GM19463 (cell line): Measurements from ENCODE around the gene TMEM63B.
"Not testable (repeated sequence)": the region's sequence is repeated elsewhere in the genome, so short reads cannot be mapped to it uniquely, and the experiment has no call there.

Experiments
- ATAC-seq: cut with Tn5 transposase; IDR thresholded peaks from one replicate; pipeline ENCODE4 v1.9.1; 2021; ENCODE audit warnings: mild to moderate bottlenecking, moderate library complexity; ENCODE audit not compliant: unreplicated experiment

Gene TMEM63B

DNA sequence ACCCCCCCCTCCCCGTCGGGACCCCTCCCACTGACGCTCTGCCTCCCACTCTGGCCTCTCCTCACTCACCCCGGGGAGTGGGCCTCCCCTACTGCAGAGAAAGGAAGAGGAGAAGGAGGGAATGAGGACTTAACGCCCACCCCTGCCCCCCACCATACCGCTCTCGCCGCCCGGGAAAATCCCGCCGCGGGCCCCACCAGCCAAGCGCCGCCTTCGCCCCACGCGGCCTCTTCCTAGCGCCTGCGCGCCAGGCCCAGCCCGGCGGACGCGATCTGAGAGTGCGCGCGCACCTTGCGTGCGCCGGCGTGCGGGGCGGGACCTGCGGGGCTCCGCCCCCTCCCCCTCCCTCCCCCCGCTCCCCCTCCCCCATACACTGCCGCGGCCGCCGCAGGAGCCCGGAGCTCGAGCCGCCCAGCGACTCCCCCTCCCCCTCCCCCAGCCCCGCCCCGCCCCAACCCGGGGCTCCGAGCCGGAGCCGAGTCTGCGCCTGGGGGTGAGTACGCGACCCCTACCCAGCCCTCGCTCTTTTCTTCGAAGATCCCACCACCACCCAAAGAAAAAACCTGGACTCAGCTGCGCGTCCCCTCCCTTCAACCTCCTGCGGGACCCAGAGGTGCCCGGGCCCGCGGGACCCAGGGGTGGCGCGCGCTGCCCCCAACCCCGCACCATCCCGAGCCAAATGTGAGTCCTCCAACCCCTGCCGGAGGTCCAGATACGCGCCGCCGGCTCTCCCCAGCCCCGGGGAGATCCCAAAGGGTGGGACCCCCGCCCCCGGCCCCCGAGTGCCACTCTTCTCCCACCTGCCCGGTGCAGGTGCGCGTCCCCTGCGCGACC, at the start of gene TMEM63B, which contains the start of gene MRPL14:
TMEM63B (plus strand) TSS at position 369 of the 834 bp plus-strand sequence. CDS start 7,031 bp downstream, outside the sequence.
MRPL14 (minus strand) TSS at position 267 of the 834 bp plus-strand sequence. CDS start 10,841 bp downstream, outside the sequence.
- ATAC-seq: peak; percentile 64

DNA sequence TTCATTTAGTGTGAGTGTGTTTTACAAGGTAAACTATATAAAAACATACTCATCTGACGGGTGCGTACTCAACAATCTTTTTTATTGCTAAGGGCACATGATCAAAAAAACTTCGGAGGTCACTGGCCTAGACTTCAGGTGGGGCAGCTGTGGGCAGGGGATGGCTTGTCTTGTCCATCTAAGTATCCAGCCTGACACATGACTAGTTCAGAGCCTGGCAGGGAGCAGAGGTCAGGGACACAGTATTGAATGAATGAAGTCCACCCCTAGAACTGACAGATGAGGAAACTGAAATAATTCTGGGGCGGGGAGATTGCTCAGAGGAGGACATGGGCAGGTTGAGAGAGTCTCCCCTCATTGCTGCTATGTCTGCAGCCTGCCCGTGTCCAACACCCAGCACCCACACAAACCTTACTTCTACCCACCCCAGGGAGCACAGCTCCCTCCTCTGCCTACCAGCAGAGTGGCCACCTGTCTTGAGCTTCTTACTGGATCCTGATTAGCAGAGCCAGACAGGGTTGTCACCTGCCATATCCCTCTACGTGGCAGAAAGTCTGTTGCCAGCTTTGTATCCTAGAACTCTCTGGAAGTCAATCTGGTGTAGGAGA, 49.0 kb upstream of the TMEM63B start:
- no peak for ATAC-seq

DNA sequence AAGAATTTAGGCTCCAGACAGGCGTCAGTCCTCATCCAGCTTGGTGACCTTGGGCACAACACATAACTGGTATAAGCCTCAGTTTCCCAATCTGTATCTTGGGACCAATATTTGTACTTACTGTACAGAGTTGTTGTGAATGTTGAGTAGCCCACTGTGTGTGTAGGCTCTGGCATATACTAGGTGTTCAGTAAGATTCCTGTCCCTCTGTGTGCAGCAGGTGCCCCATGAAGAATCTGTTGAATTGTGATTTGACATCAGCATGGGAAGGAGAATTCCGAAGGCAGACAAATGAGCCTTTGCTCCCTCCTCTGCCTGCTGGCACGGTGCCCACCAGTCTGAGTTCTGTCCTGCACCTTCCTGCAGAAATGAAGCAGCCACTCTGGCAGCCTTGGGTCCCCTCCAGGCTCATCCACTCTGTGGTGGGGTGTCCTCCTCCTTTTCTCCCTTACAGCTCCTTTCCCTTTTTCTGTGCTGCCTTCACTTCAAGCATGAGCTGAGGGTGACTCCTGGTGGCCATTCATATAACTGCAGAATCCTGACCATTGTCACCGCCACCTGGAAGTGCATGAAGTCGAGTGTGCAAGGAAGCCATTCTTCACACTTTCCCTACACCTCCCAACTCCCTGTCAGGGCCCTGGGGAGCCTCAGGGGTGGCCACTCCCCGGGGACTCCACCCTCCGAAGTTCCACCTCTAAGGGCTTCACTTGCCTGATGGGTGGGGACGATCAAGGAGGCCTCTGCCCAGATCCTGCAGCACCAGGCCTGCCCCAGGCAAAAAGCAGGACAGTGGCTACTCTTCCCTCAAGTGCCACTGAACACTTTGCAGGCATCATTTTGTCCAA, 48.3 kb upstream of the TMEM63B start:
- no peak for ATAC-seq

DNA sequence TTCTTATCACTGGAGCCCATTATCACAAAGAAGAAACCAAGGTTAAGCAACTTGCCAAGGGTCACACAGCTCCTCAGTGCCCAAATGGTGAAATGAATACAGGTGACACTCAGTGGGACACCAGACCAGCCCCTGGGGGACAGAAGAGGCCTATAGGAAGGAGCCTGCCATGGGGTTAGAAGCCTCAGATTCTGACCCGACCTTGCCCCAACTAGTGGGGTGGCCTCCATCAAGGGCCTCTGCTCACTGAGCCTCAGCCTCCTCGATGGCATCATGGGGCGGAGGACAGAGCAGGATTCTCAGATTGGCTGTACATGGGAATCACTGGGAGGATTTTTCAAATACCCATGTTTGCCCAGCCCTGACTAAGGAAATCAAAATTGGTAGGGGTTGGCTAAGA, 47.7 kb upstream of the TMEM63B start:
- no peak for ATAC-seq

DNA sequence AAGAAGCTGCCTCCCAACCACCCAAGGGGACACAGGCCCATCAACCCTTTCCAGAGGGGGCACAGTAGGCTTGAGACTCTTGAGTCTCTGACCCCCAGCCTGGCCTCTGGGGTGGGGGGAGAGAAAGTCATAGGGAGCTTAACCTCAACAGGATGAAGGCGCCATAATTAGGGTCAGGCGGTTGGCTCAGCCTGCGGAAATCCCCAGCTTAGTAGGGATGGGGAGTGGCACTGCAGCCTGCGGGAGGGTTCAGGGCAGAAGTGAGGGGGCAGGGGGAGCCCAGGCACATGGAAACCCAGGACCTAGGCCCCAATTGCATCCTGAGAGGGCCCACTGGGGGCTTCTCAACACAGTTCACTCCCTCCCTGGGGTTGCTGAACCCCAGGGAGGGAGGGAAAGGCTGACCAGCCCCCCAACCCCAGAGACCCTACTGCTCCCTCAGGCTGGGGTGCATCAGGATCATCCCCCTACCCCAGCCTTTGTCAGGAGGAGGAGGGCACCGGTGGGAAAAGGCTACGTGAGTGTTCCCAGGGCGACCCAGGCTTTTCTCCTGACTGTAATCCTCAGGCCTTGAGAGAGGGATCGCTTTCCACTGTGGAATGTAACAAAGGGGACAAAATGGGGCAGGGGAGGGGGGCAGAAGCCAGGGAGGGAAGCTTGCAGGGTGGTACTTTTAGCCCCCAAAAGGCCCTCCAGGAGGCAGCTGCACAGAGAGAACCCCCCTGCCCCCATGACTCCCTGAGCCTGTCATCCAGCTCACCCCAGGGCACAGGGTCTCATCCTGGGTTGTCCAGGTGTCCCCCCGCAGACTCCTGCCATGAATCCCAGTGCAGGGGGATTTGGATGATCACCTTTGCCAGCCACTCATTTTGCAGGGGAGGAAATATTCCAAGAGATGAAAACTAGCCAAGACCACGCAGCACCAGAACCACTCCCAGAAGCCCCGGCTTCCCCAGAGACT, 46.5 kb upstream of the TMEM63B start:
- ATAC-seq: no peak

DNA sequence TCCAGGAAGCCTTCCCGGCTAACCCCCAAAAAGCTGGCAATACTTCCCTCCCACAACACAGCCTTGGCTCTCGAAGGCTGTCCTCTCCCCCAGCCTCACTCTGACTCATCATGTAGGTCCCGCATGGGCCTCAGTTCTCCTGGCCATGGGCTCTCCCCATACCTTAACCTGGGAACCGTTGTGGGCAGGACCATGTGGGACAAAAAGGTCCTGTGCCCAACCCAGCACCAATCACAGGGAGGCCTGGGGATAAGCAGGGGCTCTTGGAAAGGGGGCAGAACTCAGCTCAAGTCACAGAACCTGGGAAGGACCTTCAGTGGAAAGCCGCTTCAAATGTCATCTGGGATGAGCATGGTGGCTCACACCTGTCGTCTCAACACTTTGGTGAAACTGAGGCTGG, 45.6 kb upstream of the TMEM63B start:
- no peak for ATAC-seq

DNA sequence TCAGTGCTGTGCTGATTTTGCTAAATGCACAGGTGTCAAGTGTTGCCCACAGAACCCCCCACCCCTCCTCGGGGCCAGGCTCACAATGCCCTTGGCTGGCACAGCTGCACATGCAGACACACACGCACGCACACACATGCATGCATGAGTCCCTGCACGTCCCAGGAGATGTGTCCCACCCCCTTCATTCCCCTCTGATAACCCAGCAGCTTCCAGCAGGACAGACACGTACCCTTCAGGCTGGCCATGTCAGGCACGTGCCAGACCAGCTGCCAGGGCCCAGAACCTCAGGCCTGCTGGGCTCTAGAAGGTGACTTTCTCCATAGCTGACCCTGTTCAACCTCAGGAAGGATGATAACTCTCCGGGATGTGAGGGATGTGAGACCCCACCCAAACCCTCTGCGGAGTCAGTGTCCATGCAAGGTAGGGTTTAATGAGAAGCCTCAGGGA, 44.5 kb upstream of the TMEM63B start:
- ATAC-seq: no peak

DNA sequence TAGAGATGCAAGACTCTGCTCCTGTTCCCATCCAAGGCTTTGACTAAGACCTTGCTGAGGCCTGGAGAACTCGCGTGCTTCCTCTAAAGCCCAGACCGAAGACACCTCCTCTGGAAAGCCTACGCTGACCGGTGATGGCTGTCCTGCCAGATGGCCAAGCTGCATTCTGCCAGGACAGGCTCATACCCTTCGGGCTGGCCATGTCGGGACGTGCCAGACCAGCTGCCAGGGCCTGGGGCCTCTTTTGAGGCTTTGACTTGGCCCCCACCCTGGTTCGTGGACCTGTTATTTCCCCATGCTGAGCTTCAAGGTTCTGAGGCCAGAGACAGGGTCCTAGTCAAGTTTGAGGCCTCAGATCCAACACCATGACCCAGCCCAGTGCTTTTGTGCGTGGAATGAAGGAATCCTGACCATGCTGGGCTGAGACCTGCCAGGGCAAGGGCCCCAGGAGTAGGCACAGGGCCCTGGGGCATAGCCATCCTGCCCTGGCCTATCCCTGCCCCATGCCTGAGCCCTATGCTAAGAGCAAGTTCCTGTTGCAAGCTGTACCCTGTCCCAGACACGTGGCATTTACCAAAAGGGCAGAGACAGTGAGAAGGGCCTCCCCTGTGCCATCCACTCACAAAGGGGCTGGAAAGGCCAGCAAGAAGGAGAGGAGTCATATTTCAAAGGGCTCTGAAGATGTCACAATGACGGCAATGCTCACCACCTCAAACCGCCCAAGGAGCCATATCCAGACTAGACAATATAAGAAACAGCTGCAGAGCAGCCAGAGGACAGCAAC, 42.9 kb upstream of the TMEM63B start:
- ATAC-seq: no peak

DNA sequence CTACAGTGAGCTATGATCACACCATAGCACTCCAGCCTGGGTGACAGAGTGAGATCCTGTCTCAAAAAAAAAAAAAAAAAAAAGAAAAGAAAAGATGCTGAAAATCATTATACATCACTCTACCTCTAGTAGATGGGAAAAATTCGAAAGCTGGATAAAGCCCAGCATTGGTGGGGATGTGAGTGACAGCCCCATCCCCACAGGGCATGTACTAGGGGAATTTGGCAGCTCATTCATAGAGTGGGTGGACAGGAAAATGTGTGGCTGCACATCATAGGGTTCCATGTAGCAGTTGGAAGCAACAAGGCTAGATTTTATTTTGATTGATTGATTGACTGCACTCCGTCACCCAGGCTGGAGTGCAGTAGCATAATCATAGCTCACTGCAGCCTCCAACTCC, 42.1 kb upstream of the TMEM63B start:
- ATAC-seq: no peak

DNA sequence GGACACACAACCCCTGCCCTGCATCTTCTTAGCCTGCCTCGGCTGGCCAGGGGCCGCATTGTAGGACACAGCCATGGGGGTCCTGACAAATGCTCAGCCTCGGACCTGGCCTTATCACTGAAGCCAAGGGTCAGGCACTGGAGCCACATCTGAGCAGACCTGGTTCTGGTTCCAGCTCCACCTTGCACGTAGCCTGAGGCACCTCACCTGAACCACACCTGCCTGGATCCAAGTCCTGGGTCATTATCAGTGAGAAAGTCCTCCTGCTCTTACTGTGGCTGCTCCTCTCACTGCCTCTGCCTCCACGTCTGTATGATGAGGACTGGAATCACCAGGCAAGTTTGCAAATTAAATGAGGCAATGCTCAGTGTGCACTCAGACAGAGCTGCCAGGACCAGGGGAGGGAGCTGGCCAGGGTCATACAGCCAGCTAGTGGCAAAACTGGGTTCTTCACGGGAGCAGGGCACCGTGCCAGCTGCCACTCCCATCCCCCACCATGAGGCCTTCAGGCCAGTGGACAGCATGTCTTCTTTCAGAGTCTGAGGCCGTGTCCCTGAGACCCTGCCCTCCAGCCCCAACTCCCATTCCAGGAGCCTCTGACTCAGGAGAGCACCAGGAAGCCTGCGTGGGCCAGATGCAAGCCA, 40.3 kb upstream of the TMEM63B start:
- ATAC-seq: no peak

DNA sequence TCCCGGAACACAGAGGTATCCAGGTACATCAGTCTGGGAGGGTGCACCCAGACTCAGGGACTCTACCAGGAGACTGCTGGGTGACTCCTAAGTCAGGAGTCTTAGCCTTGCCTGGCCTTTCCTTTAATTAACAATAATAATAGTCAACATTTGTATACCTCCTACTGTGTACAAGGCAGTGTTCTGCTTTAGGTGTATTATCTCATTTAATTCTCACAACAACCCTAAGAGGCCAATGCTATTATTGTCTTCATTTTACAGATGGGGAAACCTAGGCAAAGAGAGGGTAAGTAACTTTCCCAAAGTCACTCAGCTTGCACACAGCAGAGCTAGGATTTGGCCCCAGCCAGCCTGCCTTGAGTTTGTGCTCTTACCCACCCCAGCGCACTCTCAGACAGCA, 39.7 kb upstream of the TMEM63B start:
- ATAC-seq: no peak

DNA sequence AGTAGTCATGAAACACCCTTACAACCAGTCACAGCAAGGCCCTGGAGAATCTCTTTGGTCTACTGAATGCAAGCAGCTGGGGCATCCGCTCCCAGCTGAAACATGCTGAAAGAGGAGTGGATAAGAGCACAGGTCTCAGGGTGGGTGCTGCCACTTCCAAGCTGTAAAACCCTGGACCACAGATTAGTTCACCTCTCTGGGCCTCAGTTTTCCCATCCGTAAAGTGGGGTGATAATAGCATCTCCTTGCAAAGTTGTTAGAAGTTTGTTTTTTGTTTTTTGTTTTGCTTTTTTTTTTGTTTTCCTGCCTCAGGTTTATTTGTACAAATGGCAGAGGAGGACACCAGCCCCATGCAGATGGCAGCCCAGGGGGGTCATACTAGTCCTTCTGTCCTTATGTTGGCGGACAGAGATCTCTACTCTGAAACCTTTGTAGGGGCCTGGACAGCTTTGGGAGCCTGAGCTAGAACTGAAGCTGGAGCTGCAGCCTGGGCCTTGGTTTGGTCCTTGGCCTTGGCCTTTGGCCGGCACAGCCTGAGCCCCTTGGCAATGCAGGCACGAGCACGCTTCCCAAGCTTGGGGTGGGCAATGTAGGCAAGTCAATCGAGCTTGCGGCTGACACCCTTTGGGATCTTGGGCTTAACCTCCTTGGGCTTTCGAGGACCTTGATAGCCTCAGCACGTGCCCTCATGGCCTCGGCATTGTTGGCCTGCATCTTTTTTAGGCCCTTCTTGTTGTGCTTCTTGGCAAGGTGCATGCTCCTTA, 38.3 kb upstream of the TMEM63B start:
- ATAC-seq: no peak

DNA sequence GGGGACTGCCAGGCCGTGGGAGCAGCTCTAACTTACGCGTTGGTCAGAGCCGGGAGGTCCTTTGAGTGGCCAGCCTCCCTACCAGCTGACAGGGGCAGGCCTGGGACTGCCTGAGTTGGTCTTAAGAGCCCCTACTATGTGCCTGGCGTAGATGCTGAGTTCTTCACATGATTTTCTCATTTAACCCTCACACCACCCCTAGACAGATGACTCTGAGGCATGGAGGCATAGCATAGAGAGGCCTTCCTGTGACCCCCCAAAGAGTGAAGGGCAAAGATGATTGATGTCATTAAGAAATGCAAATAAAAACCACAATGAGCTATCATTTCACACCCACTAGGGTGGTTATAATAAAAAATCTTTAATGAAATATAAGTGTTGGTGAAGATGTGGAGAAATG, 36.9 kb upstream of the TMEM63B start:
- ATAC-seq: no peak

DNA sequence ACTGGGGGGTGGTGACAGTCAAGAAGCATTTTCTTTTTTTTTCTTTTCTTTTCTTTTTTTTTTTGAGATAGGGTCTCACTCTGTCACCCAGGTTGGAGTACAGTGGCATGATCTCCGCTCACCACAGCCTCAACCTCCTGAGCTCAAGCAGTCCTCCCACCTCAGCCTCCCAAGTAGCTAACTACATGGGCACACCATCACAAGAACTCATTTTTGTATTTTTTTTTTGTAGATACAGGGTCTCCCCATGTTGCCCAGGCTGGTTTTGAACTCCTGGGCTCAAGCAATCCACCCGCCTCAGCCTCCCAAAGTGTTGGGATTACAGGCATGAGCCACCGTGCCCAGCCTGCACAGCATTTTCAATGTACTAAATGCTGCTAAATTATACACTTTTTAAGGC, 36.0 kb upstream of the TMEM63B start:
- ATAC-seq: not testable (repeated sequence)

DNA sequence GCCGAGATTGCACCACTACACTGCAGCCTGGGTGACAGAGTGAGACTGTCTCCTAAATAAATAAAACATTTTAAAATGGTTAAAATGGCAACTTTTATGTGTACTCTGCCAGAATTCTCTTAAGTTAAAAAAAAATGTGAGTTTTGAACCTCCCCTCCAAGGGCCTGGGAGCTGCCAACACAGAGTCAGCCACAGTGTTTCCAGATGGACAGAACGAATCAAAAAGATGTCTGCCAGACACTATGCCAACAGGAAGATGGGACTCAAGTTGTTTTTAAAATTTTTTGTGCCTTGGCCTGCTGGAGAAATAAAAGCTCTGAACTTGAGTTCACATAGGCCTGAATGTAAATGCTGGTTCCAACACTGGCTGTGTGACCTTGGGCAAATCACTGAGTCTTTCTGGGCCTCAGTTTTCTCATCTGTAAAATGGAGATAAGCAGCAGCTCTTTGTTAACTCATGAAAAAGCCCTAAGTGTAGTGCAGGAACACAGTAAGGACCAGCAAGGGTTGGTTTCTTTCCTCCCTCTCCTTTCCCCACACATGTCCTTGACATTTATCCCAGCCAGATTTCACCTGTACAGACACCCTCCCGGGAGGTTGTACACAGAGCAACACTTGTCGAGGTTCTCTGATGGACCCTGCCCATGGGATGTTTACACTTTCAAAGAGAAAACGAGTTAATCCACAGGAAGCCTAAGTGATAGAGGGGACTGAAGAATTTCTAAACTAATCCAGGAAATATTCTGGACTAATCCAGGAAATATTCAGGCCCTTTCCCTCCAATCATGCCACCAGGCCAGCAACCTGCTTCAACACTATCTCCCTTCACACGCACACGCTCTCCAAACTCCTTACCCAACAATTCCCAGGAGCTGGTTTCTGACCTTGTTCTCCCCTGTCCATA, 35.1 kb upstream of the TMEM63B start:
- no peak for ATAC-seq

DNA sequence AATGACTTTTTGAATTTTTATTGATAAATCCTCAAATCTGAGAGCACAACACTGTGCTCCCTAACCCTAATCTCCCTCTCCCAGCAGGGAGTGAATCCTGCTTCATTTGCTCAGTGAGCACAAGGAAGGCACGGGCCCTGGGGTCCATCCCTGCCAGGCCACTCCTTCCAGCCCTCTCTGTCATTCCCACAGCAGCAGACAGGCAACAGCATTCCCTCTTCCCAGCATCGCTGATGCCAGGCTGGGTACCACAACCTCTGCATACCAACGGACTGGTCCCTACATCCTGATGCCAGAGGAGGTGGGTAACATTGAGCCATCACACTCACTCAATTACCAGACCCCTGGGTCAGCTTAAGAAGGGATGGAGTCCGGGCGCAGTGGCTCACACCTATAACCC, 34.3 kb upstream of the TMEM63B start:
- no peak for ATAC-seq

DNA sequence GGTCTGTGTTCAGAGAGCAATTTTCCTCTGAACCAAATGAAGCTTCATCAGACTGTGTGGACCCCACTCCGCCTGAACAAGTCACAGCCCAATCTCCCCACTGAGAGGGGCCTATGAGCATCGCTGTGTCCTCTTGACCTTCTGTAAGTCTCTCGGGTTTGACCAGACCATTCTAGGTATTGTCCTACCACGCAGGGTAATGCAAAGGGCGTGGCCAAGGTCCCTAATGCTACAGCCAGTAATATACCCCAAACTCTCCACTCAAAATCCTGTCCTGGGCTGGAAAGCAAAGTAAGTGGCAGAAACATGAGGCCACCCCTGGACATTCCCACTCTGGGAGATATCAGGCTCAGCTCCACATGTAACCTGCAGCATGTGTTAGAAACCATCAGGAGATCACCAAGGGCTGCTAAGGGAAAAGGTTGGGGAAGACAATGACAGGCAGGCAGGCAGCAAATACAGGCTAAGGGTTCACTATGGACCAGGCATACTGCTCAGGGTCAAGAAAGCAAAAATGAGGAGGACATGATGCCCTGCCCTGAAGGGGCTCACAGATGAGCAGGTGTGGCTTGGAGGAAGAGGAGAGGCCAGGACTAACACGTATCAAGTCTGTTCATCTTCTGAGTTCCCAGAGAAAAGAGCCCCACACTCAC, 33.5 kb upstream of the TMEM63B start:
- no peak for ATAC-seq
